T-cell (primary cell): ENCODE data around the gene NUFIP2. TPM values are rescaled to one million over a fixed set of nuclear protein-coding genes. Genes with fewer than 3 reads are reported as not detected.

Experiments used
- ATAC-seq, 4 experiments: fragments of 200-7000 bp in 3 of 4; fragments of 150-1000 bp in 1 of 4; cut with Tn5 transposase; replicated peaks in 1 of 4; 1 replicate in 3 of 4; 2 replicates in 1 of 4; pipeline ENCODE4 v1.10.0; 2021; ENCODE audit warnings: moderate library complexity in 3 of 4, mild to moderate bottlenecking in 2 of 4, moderate number of reproducible peaks in 1 of 4
- CTCF ChIA-PET, 2 donors: fragments of 300-600 bp; sonication (Branson Sonifier 250); formaldehyde crosslinking; loops; one replicate each; lab custom pipeline; 2022; ENCODE audit warnings: antibody characterized with exemption in 2 of 2; lab: Charles Lee
- POLR2A ChIA-PET, 2 donors: fragments of 300-600 bp; sonication (Branson Sonifier 250); formaldehyde crosslinking; loops; one replicate each; lab custom pipeline; 2022; ENCODE audit warnings: antibody characterized with exemption in 2 of 2; lab: Charles Lee
- DNase-seq, 35 experiments: peaks; one replicate each; pipeline versions ENCODE4 v3.0.0 to v3.0.0-alpha.2; 2013 to 2023
- H3K27ac ChIP-seq: one replicate; pipeline ENCODE4 v1.5.1; 2013; ENCODE audit warnings: low read length
- H3K27me3 ChIP-seq, 2 experiments: replicated peaks in 1 of 2; 1 replicate in 1 of 2; 2 replicates in 1 of 2; pipeline versions ENCODE4 v1.6.1 to v1.7.0; 2013; ENCODE audit warnings: low read length in 1 of 2, mixed read lengths in 1 of 2; ENCODE audit not compliant: control insufficient read depth in 2 of 2, insufficient read depth in 2 of 2; ENCODE audit errors: extremely low read depth in 1 of 2
- H3K36me3 ChIP-seq, 2 donors: 1 replicate in 1 of 2; 2 replicates in 1 of 2; pipeline versions ENCODE4 v1.6.1 to v1.7.0; 2013; ENCODE audit warnings: low read length in 1 of 2; ENCODE audit not compliant: control insufficient read depth in 2 of 2, insufficient read depth in 1 of 2; ENCODE audit errors: extremely low read depth in 1 of 2
- H3K4me1 ChIP-seq, 2 experiments: 1 replicate in 1 of 2; 2 replicates in 1 of 2; pipeline versions ENCODE4 v1.6.1 to v1.7.0; 2013; ENCODE audit warnings: low read length in 2 of 2, mixed read lengths in 1 of 2; ENCODE audit not compliant: insufficient read depth in 2 of 2, control insufficient read depth in 1 of 2; ENCODE audit errors: extremely low read depth in 1 of 2
- H3K4me3 ChIP-seq, 2 donors: 1 replicate in 1 of 2; 2 replicates in 1 of 2; pipeline versions ENCODE4 v1.5.1 to v1.7.0; 2013; ENCODE audit warnings: mild to moderate bottlenecking in 2 of 2, low read length in 1 of 2, moderate library complexity in 1 of 2; ENCODE audit not compliant: control insufficient read depth in 1 of 2; ENCODE audit errors: extremely low read depth in 1 of 2
- H3K9me3 ChIP-seq: 2 replicates; pipeline ENCODE4 v1.7.0; 2013
- H3K27ac Mint-ChIP-seq, 2 donors: one replicate each; pipeline ENCODE4 v1.8.0; 2020 to 2021; ENCODE audit warnings: mild to moderate bottlenecking in 2 of 2, mixed read lengths in 2 of 2
- H3K27me3 Mint-ChIP-seq, 2 donors: one replicate each; pipeline ENCODE4 v1.8.0; 2021 to 2022; ENCODE audit warnings: mixed read lengths in 2 of 2
- H3K36me3 Mint-ChIP-seq: one replicate; pipeline ENCODE4 v1.8.0; 2021; ENCODE audit warnings: mixed read lengths
- H3K4me1 Mint-ChIP-seq, 3 donors: one replicate each; pipeline ENCODE4 v1.8.0; 2020 to 2022; ENCODE audit warnings: mixed read lengths in 3 of 3, mild to moderate bottlenecking in 1 of 3
- H3K4me3 Mint-ChIP-seq, 3 donors: one replicate each; pipeline ENCODE4 v1.8.0; 2020 to 2022; ENCODE audit warnings: mild to moderate bottlenecking in 3 of 3, mixed read lengths in 3 of 3, moderate library complexity in 3 of 3
- H3K9me3 Mint-ChIP-seq, 3 donors: one replicate each; pipeline ENCODE4 v1.8.0; 2020 to 2022; ENCODE audit warnings: mixed read lengths in 3 of 3
- WGBS: methylation state at CpG from one replicate; pipeline ENCODE4 v1.1.5; 2013; ENCODE audit warnings: missing lambda C conversion rate; ENCODE audit not compliant: insufficient coverage; 5-methylcytosine and 5-hydroxymethylcytosine counted together
- total RNA-seq, 35 experiments: library from RNA in 6 of 35; stranded (reverse) in 6 of 35; fragments of 120-200 nt in 1 of 35; gene quantifications; one replicate each; pipeline versions ENCODE4 v1.2.1 to v1.2.4 and lab custom pipeline; 2013 to 2026

The NUFIP2 gene
- total RNA-seq, 5 donors from 2014 or later (not counting 1 experiment from before 2014, with no cell fraction given): 60.7 to 76.2 (median 66.4) TPM

DNA sequence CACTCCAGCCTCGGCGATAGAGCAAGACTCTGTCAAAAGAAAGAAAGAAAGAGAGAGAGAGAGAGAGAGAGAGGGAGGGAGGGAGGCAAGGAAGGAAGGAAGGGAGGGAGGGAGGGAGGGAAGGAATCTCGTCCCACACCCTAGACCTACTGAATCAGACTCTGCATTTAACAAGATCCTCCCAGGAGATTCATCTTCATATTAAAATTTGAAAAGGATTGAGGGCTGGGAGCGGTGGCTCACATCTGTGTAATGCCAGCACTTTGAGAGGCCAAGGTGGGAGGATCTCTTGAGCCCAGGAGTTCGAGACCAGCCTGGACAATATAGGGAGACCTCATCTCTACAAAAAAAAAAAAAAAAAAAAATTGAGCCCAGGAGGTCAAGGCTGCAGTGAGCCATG, 33.5 kb upstream of the NUFIP2 start:
- no peaks in the 10 kb centered on the region for H3K4me1 Mint-ChIP-seq

DNA sequence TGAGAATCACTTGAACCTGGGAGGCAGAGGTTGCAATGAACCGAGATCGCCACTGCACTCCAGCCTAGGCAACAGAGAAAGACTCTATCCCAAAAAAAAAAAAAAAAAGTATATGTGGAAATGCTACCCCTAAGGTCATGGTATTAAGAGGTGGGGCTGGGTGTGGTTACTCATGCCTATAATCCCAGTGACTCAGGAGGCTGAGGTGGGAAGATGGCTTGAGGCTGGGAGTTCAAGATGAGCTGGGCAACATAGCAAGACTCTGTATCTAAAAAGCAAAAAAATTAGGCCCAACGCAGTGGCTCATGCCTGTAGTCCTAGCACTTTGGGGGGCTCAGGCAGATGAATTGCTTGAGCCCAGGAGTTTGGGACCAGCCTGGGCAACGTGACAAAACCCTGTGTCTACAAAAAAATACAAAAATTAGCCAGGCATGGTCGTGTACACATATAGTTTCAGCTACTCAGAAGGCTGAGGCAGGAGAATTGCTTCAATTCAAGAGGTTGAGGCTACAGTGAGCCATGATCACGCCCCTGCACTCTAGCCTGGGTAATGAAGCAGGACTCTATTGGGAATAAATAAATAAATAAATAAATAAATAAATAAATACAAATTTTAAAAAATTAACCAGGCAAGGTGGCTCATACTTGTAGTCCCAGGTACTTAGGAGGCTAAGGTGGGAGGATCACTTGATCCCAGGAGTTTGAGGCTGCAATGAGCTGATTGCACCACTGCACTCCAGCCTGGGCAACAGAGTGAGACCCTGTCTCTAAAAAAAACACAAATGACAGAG, 32.3 kb upstream of the NUFIP2 start:
- POLR2A ChIA-PET: interaction anchor here in 1 of 2 donors (0.5 kb wide), 1 partner anchor 425 kb away, joined by 5 read pairs; no protein-coding TSS in a partner anchor
- ATAC-seq: no peak

More for the DNA sequence above, 33.5 kb upstream of the NUFIP2 start:
- Mint-ChIP-seq H3K27ac (no peak overlapping the region), H3K9me3 (no peaks in the 10 kb centered on the region), H3K4me3 (no peak overlapping the region), H3K27me3 (no peaks in the 10 kb centered on the region), H3K36me3 (no peaks in the 10 kb centered on the region)
- H3K4me1 ChIP-seq: no peaks in the 10 kb centered on the region
- ChIA-PET POLR2A (no interaction called here), CTCF (interaction anchor here in 1 of 2 donors (0.6 kb wide), 2 partner anchors 11 to 564 kb away, joined by 4 to 9 read pairs; no protein-coding TSS in a partner anchor)
- ATAC-seq (no peak), DNase-seq (no peak)
- H3K27me3 ChIP-seq: peaks cover 0 to 3% of the 10 kb centered on the region in 2 experiments
- no peaks in the 10 kb centered on the region for H3K9me3 ChIP-seq
- H3K27ac ChIP-seq: no peak overlapping the region
- no CpG with 5 or more reads among the region's 5 CpGs for WGBS
- no peaks in the 10 kb centered on the region for H3K36me3 ChIP-seq
- no peak overlapping the region for H3K4me3 ChIP-seq

DNA sequence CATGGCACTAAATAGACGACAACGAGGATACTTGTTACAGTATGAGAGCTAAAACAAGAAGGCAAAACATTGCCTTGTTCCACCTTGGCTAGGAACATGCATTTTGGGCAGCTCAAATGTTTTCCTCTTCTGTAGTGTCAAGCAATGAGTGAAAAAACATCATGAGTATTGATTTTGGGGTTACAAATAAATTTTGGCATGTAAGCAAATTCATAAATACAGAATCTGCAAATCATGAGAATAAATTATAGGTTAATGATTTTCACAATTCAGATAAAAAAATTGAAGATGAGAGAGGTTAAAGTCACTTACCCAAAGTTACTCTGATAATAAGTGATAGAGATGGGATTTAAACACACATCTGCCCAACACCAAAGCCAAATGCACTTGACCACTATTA, 28.4 kb upstream of the NUFIP2 start:
- H3K4me3 ChIP-seq: no peak overlapping the region
- ATAC-seq: no peak
- no peaks in the 10 kb centered on the region for H3K36me3 ChIP-seq
- Mint-ChIP-seq H3K27ac (no peak overlapping the region), H3K36me3 (no peaks in the 10 kb centered on the region), H3K4me3 (no peak overlapping the region), H3K9me3 (no peaks in the 10 kb centered on the region), H3K4me1 (no peaks in the 10 kb centered on the region), H3K27me3 (no peaks in the 10 kb centered on the region)
- no peaks in the 10 kb centered on the region for H3K4me1 ChIP-seq
- CTCF ChIA-PET: no interaction called here
- peaks cover 0 to 4% of the 10 kb centered on the region in 2 experiments for H3K27me3 ChIP-seq
- POLR2A ChIA-PET: no interaction called here
- no peaks in the 10 kb centered on the region for H3K9me3 ChIP-seq
- 94% methylated on average over 2 of the region's 2 CpGs for WGBS
- H3K27ac ChIP-seq: no peak overlapping the region
- DNase-seq: no peak

More for the DNA sequence above, 32.3 kb upstream of the NUFIP2 start:
- no peak for DNase-seq
- CTCF ChIA-PET: no interaction called here
- 100% methylated on average over 1 of the region's 6 CpGs for WGBS
- Mint-ChIP-seq H3K36me3 (no peaks in the 10 kb centered on the region), H3K9me3 (no peaks in the 10 kb centered on the region), H3K27me3 (no peaks in the 10 kb centered on the region), H3K27ac (no peak overlapping the region), H3K4me3 (no peak overlapping the region), H3K4me1 (no peaks in the 10 kb centered on the region)
- H3K36me3 ChIP-seq: no peaks in the 10 kb centered on the region
- peaks cover 0 to 4% of the 10 kb centered on the region in 2 experiments for H3K27me3 ChIP-seq
- no peak overlapping the region for H3K4me3 ChIP-seq
- no peaks in the 10 kb centered on the region for H3K9me3 ChIP-seq
- no peak overlapping the region for H3K27ac ChIP-seq
- H3K4me1 ChIP-seq: no peaks in the 10 kb centered on the region

DNA sequence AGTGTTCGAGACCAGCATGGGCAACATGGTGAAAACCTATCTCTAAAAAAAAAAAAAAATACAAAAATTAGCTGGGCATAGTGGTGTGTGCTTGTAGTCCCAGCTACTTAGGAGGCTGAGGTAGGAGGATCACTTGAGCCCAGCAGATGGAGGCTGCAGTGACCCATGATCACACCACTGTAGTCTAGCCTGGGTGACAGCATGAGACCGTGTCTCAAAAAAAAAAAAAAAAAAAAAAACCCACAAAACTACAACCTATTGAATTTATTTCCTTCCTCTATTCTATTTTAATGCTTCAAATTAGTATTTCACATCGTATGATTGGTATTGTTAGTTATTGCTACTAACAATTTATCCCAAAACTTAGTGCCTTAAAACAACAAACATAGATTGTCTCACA, 9.4 kb upstream of the NUFIP2 start:
- Histone ChIP-seq H3K4me3 (no peak overlapping the region), H3K9me3 (no peaks in the 10 kb centered on the region), H3K27ac (no peak overlapping the region), H3K4me1 (peaks cover 0 to 5% of the 10 kb centered on the region in 2 experiments), H3K27me3 (peaks cover 0 to 5% of the 10 kb centered on the region in 2 experiments), H3K36me3 (no peaks in the 10 kb centered on the region)
- Mint-ChIP-seq H3K4me1 (peaks cover 0 to 9% (median 0%) of the 10 kb centered on the region in 3 donors), H3K36me3 (no peaks in the 10 kb centered on the region), H3K27me3 (no peaks in the 10 kb centered on the region), H3K9me3 (no peaks in the 10 kb centered on the region), H3K27ac (no peak overlapping the region), H3K4me3 (no peak overlapping the region)
- CTCF ChIA-PET: no interaction called here
- POLR2A ChIA-PET: interaction anchor here in 1 of 2 donors (0.6 kb wide), 1 partner anchor 10 kb away, joined by 3 read pairs; no protein-coding TSS in a partner anchor
- WGBS: no CpG with 5 or more reads among the region's 3 CpGs
- ATAC-seq (no peak), DNase-seq (no peak)

DNA sequence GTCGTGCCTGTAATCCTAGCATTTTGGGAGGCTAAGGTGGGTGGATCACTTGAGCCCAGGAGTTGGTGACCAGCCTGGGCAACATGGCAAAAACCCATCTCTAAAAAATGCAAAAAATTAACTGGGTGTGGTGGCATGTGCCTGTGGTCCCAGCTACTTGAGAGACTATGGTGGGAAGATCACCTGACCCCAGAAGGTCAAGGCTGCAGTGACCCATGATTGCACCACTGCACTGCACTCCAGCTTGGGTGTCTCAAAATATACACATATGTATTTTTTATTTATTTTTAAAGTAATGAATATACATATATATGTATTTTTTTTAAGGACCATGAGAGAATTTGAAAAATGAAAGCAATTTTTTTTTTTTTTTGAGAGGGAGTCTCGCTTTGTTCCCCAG, 5.1 kb upstream of the NUFIP2 start:
- DNase-seq: no peak
- H3K27ac ChIP-seq: no peak overlapping the region
- Mint-ChIP-seq H3K27ac (no peak overlapping the region), H3K36me3 (no peaks in the 10 kb centered on the region), H3K9me3 (no peaks in the 10 kb centered on the region), H3K27me3 (no peaks in the 10 kb centered on the region), H3K4me3 (no peak overlapping the region), H3K4me1 (peaks cover 12 to 18% (median 15%) of the 10 kb centered on the region in 3 donors)
- no peaks in the 10 kb centered on the region for H3K27me3 ChIP-seq
- no peak overlapping the region for H3K4me3 ChIP-seq
- ChIA-PET POLR2A (interaction anchor here in 1 of 2 donors (0.7 kb wide), 1 partner anchor 266 kb away, joined by 3 read pairs; no protein-coding TSS in a partner anchor), CTCF (interaction anchor here in 1 of 2 donors (0.7 kb wide), 1 partner anchor 63 kb away, joined by 6 read pairs; no protein-coding TSS in a partner anchor)
- H3K36me3 ChIP-seq: no peaks in the 10 kb centered on the region
- 80% methylated on average over 1 of the region's 2 CpGs for WGBS
- no peak for ATAC-seq
- H3K9me3 ChIP-seq: no peaks in the 10 kb centered on the region
- H3K4me1 ChIP-seq: peaks cover 5 to 11% of the 10 kb centered on the region in 2 experiments

DNA sequence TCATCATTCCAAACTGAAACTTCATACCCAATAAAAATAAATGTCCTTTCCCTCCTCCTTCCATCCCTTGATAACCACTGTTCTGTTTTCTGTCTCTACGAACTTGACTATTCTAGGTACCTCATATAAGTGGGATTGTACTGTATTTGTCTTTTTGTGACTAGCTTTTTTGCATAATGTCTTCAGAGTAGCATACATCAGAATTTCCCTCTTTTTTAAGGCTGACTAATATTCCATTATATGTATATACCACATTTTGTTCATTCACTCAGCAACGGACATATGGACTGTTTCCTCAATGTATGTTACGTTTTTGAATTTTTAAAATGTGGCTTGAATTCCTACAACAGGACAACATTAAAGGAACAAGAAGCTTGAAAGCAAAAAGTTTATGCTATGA, 1.5 kb upstream of the NUFIP2 start:
- Histone ChIP-seq H3K27me3 (no peaks in the 10 kb centered on the region), H3K36me3 (no peaks in the 10 kb centered on the region), H3K4me3 (no peak overlapping the region), H3K27ac (peak overlapping the region; percentile 87), H3K9me3 (no peaks in the 10 kb centered on the region), H3K4me1 (peaks cover 8 to 28% of the 10 kb centered on the region in 2 experiments)
- ATAC-seq: no peak
- H3K27me3 Mint-ChIP-seq: no peaks in the 10 kb centered on the region
- H3K27ac Mint-ChIP-seq: peak overlapping the region; percentile 82 to 88
- no peaks in the 10 kb centered on the region for H3K9me3 Mint-ChIP-seq
- H3K36me3 Mint-ChIP-seq: no peaks in the 10 kb centered on the region
- POLR2A ChIA-PET: no interaction called here
- peak overlapping the region; percentile 6 to 99 (median 35) for H3K4me3 Mint-ChIP-seq
- no CpG with 5 or more reads among the region's 3 CpGs for WGBS
- DNase-seq: no peak
- CTCF ChIA-PET: interaction anchor here in 1 of 2 donors (0.6 kb wide), 2 partner anchors 15 to 144 kb away, joined by 3 to 4 read pairs; no protein-coding TSS in a partner anchor
- peaks cover 26 to 37% (median 27%) of the 10 kb centered on the region in 3 donors for H3K4me1 Mint-ChIP-seq
